Activated CD4-positive, CD25-positive, alpha-beta regulatory T cell treated with anti-CD3 and anti-CD28 coated beads, Interleukin-2, amount 50 U/mL, for 72 hours (primary cell): ENCODE results near the gene MORC2.
A peak's percentile ranks its signal among the peaks of the same experiment; 100 is the strongest.

Experiments
- DNase-seq: peaks from one replicate; pipeline ENCODE4 v3.0.0; 2021

The MORC2 gene

DNA sequence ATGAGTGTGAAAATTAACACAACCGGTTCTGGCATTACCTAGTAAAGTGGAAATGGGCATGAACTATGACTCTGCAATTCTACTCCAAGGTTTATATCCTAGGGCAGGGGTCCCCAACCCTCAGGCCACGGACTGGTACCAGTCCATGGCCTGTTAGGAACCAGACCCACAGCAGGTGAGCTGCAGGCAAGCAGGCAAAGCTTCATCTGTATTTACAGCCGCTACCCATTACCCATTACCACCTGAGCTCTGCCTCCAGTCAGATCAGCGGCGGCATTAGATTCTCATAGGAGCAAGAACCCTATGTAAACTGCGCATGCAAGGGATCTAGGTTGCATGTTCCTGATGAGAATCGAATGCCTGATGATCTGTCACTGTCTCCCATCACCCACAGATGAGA lies 49.8 kb downstream of the MORC2 start:
- DNase-seq: no peak

DNA sequence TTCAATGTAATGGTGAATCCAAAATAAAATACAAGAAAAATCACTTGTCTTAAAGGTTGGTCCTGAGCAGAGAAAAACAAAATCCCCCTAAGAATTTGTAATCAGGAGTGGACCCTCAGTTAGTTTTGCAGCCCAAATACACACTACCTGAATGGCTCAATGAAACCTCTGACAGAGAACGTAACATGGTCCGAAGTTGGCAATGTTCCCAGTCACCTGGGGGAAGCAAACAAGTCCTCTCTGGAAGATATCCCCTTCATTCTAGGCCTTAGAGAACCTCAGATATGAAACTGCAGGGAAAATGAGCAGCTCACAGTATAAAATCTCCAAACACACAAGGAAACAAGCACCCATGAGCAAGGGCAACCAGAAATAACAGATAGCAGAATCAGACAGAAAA lies 58.2 kb downstream of the MORC2 start:
- no peak for DNase-seq

DNA sequence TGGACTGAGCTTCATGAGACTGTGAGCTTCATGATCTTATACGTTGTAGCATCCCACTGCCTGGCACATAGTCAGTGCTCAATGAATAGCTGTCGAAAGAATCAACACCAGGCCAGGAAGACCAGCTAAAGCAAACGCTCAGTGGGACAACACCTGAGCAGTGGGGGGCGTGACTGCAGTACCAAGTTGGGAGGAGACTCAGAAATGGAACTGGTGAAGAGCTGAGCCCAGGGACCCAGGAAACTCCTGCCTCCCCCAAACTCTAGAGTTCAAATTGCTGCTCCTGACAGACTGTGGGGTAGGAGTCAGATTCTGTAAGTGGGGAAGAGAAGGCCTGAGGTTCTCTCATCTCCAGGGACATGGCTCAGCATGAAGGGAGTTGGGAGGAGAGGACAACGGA lies 59.3 kb downstream of the MORC2 start:
- DNase-seq: no peak

DNA sequence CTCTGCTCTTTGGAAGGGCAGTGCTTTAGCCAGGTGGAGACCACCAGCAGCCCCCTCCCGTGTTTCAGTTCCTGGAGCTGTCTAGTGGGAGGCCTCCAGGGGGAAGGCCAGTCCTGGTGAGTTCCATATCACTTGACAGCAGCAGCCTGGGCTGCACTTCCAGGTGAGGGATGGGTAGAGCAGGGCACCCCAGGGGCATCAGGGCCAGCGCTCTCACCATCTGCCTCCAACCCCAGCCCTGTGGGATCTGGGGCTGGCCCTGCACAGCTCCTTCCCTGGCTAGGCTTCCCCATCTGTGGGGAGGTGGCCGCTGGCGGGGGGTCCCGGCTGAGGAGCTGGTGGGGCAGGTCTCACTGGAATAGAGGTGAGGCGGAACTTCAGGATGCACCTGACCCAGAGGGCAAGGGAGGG lies 60.5 kb downstream of the MORC2 start:
- DNase-seq: no peak

DNA sequence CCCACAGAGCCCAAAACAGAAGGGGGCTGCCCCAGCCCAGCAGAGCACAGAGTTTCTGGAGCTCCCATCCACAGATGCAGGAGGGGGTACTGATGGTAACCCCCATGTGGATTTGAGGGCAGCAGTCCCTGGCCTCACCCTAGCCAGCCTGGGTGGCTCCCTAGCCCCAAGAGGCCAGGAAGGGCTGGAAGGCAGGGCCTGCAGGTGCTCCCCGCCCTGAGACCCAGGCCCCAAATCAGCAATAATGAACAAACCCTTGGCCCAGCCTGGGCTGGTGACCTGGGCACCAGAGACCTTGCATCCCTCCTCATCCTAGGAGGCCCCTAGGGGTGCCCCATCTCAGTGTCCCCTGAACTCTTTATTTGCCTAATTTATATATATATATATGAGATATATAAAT lies 61.6 kb downstream of the MORC2 start:
- no peak for DNase-seq

DNA sequence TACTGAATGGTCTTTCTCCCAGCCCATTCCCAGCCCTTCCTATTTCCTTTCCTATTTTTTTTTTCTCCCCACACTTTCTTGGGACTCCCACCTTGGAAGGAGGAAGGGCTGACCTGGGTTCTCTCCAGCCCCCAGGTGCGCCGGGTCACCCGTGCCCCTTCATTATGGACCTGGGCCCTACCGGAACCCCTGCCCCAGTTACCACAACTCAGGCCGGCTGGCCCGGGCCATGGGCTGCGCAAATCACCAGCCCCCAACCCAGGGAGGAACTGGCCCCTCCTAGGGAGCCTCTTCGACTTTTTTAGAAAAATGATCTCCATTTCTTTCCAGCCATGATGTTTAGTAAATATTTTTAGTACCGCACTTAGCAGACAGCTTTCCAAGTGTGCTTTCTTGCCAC lies 62.2 kb downstream of the MORC2 start:
- no peak for DNase-seq

DNA sequence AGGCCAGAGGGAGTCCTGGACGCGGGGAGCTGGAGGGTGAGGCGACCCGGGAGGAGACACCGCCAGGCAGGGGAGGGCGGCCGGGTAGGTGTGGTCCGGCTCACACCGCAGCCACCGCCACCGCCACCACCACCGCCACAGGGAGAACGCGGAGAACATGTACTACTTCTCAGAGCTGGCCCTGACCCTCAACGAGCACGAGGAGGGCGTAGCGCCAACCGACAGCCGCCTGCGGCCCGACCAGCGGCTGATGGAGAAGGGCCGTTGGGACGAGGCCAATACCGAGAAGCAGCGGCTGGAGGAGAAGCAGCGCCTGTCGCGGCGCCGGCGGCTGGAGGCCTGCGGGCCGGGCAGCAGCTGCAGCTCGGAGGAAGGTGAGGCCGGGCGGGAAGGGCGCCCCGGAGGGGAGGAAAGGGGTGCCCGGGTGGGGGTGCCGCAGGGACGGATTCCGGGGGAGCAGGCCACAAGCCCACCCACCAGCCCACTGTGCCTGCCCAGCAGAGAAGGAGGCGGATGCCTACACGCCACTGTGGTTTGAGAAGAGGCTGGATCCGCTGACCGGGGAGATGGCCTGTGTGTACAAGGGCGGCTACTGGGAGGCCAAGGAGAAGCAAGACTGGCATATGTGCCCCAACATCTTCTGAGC lies 62.8 kb downstream of the MORC2 start:
- DNase-seq: no peak

DNA sequence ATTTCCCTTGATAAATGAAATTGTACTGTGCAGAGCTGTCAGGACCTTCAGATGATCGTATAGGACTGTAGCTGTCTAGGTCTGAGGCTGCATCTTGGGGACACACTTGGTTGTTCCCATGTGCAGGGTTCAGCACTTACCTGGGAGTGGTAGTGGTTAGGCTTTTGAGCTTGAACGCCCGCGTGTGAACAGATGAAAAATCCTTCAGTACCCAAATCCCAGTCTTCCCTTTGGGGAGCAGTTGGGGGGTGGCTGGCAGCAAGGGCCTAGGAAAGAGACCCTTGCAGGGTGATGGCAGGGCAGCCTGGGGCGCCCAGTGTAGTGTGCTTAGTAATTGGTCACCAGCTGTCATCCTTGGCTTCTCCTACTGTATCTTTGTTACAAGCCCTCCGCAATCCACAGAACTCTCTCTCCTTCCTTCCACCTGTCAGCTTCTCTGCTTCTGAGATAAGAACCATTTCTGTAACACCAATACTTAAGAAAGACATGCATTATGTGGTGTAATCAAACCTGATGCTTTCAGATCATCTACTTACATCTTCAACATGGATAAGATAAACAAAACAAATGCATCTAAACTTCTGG lies 64.6 kb downstream of the MORC2 start:
- DNase-seq: no peak

DNA sequence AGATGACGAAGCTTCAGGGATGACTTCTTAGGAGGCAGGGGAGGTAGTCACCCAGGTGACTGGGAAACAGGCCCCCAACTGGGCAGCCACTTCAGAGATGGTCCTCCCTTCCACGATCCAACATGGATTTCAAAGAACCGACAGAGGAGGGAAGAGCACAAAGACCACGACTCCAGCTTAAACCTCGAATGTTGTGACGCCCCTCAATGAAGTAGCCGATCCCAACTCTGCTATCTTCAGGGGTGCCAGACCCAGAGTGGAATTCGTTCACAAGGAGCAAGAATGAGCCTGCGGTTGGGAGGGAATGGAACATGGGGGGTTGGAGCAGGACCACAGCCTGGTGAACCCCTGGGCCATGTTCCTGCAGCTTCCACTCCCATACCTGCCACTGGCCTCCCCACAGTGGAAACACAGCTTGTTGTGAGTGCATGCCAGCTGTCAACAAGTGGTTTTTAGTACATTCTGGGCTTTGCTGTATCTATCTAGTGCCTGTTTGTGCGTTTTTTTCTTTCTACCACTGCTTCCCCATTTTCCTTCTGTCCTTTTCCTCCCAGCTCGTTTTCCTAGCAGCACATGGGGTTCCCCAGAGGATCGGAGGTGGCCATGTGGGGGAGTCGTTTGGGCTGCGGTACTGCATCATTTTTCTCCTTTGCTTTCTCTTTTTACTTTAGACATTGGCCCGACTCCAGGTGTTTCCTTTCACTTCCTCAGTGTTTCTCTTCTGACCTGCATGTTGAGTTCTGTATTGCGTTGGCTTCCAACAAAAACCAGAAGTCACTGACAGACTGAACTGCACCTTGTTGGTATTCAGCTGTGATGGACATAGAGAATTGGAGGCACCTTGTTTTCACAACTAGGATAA lies 65.8 kb downstream of the MORC2 start:
- no peak for DNase-seq

DNA sequence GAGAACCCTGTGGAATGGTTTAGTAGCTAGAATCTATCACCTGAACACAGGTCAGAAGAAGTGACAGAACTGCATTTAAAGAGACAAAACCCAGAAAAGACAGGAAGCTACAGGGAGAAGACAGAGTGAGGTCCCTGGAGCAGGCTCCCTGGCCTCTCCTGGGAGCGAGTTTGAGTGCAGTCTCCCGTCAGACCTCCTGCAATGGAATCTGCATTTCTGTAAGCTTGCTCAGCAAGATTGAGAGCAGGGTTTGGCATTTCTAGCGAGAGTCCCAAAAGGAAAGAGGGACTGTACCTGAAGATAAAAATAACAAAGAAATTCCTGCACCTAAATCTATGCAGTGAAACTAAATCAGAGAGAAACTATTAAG lies 74.2 kb downstream of the MORC2 start:
- no peak for DNase-seq

DNA sequence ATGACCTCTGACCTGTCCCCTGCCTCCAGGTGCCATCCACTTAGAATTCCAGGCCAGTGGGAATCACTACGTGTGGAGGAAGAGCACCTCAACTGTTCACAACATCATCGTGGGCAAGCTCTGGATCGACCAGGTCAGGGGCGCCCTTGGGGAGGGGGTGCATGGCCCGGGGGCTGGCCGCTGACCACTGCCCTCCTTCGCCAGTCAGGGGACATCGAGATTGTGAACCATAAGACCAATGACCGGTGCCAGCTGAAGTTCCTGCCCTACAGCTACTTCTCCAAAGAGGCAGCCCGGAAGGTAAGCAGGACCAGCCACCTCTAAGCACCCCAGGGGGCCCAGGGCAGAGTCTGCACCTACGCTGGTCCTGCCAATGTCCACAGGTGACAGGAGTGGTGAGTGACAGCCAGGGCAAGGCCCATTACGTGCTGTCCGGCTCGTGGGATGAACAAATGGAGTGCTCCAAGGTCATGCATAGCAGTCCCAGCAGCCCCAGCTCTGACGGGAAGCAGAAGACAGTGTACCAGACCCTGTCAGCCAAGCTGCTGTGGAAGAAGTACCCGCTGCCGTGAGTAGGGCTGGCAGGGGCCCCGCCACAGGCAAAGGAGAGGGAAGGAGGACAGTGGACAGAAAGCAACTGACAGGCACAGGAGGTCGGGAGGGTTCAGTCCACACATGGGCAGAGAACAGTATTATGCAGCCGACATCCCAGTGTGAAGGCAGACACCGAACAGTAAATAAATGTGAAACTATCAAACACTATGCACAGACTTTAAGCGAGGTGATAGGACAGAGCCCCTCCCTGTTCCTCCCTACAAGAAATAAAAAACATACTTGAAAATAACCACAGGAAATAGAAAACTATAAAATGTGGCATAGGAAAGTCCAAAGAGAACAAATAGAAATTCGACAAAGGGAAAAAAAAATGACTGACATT lies 74.9 kb downstream of the MORC2 start:
- DNase-seq: no peak

DNA sequence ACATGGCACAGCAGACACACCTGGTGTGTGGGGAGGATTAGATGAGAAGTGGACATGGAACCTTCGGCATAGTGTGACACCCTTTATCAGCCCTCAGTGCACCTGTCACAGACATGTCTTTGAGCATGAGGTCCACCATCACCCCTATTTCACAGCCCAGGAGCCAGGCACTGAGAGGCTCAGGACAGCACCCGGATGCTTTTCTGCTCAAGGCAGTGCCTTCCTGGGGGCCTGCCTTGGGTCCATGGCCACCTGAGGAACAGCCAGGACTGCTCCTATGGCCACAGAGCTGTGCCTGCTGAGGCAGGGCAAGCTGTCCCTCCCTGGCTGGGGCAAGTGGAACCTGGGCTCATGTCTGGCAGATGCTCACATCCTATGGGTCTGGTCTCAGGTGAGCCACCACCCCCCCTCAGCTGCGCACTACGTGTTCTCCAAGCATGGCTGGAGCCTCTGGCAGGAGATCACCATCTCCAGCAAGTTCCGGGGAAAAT lies 75.8 kb downstream of the MORC2 start:
- peak; percentile 24 for DNase-seq

DNA sequence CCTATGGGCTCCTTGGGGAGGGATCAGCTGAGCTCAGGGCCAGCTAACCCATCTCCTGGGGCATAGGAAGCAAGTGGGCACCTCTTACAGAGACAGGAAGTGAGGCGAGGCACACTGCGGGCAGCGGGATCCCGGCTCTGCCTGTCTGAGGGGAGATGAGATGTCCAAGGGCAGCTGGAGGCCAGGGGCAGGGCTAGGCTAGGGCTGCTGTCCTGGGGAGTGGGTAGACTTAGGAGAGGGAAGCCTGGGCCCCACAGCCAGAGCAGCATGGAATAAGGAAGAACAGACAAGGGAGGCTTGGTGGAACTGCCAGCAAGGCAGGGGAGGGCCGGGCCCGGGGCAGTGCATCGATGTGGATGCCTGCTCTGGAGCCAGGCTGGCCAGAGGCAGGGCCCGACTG lies 76.3 kb downstream of the MORC2 start:
- no peak for DNase-seq

DNA sequence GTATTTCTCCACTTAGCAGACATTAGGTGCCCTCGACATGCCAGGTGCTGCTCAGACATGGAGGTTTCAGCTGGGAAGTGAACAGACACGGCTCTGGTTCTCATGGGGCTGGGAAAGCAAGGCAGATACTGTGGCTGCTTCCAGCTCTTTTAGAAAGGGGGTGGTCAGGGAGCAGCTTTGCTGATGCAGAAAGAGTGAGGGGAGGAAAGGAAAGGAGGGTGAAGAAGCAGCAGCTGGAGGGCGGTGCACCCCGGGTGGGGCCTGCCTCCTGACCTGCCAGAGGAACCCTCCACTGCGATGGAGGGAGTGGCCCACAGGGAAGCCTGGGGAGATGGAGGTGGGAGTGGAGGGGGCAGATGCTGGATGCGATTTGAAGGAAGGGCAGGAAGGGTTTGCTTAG lies 76.8 kb downstream of the MORC2 start:
- peak; percentile 25 for DNase-seq

DNA sequence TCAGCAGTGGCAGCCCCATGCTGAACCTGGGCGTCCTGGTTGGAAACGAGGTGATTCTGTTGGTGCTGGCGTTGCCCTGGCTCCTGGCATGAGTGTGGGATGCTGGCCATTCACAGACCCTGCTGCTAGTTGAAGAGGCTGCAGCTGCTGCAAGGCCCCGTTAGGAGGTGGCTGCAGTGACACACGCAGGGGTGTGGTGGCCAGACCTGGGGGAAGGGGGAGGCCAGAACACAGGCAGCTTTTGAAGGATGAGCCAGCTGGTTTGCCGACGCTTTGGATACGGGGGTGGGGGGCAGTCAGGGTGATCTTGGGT lies 77.2 kb downstream of the MORC2 start:
- DNase-seq: no peak

DNA sequence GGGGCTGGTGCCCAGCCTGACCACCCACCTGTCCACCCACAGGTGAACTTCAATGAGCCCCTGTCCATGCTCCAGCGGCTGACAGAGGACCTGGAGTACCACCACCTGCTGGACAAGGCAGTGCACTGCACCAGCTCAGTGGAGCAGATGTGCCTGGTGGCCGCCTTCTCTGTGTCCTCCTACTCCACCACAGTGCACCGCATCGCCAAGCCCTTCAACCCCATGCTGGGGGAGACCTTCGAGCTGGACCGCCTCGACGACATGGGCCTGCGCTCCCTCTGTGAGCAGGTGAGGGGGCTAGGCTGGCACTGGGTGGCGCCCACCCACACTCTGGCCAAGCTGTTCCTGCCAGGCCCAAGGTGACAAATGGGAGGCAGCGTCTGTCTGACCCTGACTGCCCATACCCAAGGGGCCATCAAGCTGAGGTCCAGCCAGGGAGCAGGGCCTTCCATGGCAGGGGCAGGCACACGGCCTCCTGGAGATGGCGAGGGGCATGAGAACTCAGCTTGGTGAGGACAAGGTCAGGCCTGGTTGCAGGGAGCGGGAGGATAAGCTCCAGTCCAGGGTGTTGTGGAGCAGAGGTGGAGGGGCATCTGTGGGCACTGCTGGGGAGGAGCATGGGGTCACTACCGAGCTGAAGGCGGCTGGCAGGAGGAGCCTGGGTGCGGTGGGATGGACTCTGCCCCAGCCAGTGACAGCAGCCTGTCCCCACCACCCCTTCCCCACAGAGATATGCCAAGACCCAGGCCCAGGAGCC lies 77.7 kb downstream of the MORC2 start:
- DNase-seq: peak; percentile 40

DNA sequence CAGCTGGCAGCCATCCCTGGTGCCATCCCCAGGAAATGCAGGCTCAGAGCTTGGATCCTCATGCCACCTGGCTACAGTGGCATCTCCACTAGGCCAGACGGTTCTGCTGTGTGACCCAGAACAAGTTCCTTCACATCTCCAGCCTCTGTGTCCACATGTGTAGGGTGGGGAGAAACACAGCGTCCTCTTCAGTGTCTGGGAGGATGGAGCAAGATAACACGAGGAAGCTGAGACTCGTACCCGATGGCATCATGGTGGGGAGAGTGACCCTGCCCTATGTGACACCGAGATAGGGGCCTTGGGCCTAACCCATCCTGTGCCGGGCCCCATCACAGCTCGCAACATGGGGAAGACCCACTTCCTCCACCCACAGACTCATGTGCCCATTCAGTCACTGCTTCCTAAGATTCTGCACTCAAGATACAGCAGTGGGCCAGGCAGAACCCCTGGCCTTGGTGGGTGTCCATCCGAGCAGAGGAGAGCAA lies 78.5 kb downstream of the MORC2 start:
- DNase-seq: peak; percentile 17

DNA sequence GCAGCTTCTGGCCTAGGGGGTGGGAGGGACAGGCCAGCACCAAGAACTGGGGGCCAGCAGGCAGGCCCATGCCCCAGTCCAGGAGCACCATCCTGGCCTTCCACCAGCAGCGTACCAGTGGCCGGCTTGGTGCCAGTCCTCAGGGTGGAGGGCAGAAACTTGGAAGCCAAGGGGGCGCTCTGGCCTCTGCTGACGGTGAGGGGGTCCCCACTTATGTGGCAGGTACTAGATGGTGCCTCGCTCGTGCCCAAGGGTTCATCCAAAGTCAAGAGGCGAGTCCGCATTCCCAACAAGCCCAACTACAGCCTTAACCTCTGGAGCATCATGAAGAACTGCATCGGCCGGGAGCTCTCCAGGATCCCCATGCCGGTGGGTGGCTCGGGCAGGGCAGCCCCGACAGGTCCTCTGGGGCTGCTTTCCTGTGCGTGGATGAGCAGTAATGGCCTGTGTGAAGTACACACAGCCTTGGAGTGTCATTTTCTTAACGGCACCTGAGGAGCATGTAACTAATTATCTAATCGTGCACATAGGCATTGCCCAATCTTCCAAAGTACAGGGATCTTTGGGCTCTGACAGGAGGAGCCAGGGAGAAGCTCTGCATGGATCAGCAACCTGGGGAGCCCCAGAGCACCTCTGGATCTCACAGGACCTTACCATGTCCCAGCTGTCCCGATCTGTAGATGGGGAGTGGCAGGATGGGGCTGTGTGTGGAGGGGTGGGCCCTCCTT lies 79.1 kb downstream of the MORC2 start:
- DNase-seq: peak; percentile 27

DNA sequence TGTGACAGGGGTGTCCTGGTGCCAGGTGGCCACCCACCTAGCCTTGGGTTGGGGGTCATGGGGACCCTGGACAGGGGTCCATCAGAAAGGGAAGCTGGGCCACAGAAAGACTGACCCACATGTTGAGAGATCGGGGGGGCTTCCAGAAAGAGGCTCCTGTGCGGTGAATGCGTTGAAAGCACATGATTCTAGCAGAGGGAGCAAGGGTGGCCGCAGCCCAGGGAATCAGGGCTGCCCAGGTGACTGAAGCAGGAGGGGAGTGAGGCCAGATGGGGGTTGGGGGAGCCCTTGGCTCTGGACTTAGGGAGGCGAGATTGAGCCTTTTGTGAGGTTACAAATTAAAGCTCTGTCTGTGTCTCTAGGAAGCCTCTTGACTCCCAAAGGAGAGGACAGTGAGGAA lies 80.7 kb downstream of the MORC2 start:
- DNase-seq: no peak

DNA sequence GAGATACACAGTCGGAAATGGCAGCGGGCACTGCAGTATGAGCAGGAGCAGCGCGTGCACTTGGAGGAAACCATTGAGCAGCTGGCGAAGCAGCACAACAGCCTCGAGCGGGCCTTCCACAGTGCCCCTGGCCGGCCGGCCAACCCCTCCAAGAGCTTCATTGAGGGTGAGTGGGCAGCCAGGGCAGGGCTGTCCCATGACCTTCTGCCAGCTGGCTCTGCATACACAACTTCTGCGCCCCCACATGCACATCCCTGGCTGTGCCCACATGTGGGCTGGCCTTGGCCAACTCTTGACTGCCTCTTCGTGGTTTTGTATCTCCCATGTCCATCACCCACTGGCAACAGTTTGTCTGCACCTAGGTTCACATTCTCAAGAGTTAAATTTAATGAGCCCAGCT lies 81.1 kb downstream of the MORC2 start:
- DNase-seq: no peak

DNA sequence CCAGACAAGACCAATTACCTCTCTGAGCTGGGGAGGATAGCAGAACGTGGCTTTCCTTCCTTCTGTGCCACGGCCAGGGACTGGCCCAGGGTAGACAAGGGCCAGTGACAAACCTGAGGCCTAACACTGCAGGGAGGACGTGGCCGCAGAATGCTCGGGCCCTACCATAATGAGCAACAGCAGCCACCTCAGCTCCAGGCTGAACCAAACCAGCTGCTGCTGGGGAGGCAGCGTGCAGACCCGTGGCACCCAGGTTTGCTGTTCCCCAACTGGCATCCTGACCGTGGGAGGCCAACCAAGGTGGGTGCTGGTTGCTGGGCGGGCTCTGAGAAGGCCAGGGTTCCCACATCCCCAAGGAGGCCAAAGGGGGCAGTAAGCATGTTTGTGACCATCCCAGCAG lies 83.0 kb downstream of the MORC2 start:
- no peak for DNase-seq

DNA sequence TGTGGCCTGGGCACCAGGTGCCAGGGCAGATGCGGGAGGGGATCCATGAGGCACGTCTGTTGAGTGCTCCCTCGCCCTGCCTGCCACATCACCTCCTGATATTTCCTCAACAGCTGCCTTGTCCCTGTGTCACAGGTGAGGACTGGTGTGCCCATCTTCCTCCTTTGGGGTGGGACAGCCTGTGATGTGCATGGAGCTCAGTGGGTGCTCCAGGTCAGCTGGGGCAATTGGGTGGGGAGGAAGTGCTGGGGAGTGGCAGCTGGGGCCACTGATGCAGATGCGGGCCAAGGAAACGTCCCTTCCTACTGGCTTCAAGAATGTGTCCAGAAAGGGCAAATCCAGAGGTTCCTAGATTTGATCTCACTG lies 83.6 kb downstream of the MORC2 start:
- DNase-seq: no peak
